Pons (tissue), 1 donor: ENCODE data around the gene KRT35.
"Not testable (repeated sequence)": the region's sequence is repeated elsewhere in the genome, so short reads cannot be mapped to it uniquely, and the experiment has no call there.

ENCODE experiments used
- DNase-seq: peaks from one replicate; pipeline ENCODE4 v3.0.0-alpha.2; 2016; ENCODE audit warnings: low spot score

Gene KRT35

DNA sequence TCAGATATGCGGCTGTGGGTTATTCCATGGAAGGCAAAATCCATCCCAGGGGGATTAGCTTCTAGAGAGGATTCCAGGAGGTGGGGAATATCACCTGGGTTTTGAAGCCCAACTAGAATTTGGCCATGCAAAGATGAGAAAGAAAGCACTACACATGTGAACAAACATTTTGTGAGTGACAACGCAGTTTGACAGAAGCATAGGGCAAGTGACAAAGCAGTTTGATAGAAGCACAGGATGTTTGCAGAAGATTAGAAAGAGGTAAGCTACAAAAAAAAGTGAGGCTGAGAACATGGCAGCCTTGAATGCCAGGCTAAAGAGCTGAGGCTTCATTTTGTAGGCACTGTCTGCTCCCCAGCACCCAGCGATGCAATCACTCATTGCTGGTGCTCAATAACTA, 27.9 kb downstream of the KRT35 start:
- DNase-seq, result no peak

GRCh38 chr17:41452281-41452680, 28.7 kb downstream of the KRT35 start:
- no peak for DNase-seq

- DNase-seq, result no peak
These were observed 29.7 kb downstream of the KRT35 start for GRCh38 chr17:41451154-41451728.

GRCh38 chr17:41449008-41449407, 31.9 kb downstream of the KRT35 start:
- no peak for DNase-seq

DNA sequence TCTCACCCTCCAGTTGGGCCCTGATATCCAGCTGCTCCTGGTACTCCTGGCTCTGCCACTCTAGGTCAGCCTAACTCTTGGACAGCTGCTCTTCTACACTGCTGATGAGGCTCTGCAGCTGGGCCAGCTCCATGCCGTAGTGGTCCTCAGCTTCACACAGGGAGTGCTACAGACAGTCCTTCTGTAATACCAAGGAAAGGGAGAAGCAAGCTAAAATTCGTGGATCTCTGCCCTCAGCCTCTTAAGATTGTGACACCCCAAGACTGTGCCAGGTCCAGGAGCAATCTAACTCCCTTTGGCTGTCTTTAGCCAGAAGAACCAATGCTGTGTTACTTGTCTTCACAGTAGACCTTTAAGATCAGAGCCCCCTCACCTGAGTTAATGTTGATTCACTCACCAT, 32.4 kb downstream of the KRT35 start:
- no peak for DNase-seq

DNA sequence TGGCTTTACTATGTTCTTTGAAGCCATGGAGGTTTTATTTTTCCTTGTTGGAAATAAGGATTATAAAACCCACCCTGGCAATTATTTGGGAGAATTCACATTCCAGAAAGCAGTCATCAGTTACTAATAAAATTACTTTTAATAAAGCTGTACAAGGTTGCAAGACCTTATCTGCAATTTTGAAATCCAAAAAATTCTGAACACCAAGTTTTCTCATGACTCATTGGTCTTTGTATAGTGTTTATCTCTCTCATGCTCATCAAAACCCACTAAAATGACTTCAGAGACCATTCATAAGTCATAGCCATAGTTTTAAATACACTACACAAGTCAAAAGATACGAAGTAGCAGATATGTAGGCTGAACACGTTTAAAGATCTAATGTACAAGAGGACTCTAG, 34.1 kb downstream of the KRT35 start:
- no peak for DNase-seq

- DNase-seq, result no peak
These were observed 36.3 kb downstream of the KRT35 start for GRCh38 chr17:41444640-41445039.

DNA sequence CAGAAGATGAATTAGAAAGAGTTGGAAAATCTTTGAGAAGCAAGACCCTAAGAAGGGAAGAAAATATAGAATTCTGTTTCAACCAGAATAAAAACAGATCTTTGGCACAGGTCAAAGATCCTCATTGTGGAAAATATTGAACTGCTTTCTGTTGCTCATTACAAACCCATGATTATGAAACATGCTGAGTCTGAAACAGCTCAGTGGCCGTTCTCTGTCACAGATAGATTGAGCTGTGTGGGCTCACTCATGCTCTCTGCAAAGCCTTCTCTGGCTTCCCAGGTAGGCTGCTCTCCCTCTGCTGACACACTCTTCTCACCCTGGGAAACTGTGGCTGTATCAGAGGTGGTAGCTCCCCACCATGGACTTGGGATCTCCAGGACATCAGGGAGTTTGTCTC, 36.8 kb downstream of the KRT35 start:
- DNase-seq, result no peak

GRCh38 chr17:41442739-41443138, 38.2 kb downstream of the KRT35 start:
- DNase-seq, result no peak

- DNase-seq, result no peak
These were observed 40.4 kb downstream of the KRT35 start, which contains the start of gene KRT38 for GRCh38 chr17:41440531-41441033. KRT38 (minus strand) TSS chr17:41440983; CDS start chr17:41440921, 62 bp downstream.

DNA sequence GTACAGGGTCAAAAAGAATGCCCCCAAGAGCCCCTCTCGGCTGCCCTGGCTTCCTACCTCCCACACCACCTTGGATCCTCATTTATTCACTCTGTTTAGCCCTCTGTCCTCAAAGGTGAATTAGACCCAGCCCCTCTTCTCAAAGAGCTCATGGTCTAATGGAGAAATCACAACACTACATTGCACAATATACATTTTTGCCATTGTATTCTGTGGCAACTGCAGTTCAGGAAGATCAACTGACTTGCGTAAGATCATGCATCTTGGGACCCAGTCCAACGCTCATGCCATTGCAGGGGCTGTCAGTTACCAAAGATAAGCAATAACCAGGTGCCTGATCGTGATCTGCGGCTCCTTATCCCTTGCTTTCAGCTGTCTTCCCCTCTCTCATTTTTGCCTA, 41.6 kb downstream of the KRT35 start:
- DNase-seq, result no peak

DNA sequence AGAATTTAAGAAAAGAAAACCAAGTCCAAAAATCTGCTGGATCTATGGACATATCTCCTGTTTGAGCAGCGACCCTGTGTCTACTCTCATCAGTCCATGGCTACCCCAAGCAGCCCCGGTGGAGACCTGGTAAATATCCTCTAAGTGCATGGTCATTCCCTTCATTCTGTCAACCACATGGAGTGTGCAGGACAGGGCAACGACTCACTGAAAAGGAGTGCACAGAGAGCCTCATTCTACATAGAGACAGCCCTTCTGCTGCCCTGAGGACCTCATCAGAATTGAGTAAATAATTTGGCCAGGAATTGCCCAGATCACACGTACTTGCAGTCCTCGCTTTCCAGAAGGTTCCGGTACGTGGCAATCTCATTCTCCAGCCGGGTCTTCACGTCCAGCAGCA, 43.2 kb downstream of the KRT35 start:
- no peak for DNase-seq

- no peak for DNase-seq
These were observed 43.7 kb downstream of the KRT35 start for GRCh38 chr17:41437254-41437653.

DNA sequence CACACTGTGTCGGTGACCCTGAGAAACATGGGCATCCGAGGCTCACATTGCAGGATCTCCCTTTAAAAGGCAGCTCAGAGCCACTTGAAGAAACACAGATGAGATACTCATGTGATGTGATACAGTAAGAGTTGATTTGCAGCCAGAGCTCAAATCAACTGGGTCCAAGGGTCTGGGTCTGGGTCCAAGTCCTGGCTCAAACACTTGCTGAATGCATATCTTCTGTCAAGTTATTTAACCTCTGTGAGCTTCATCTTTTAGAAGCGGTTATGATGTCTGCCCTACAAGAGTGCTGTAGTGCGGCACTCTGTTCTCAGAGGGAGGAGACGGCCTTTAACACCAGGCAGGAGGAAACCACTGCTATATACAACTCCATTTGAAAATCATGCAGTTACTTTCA, 46.5 kb downstream of the KRT35 start:
- no peak for DNase-seq

GRCh38 chr17:41434005-41434404, 46.9 kb downstream of the KRT35 start:
- DNase-seq, result no peak

GRCh38 chr17:41433586-41433985, 47.4 kb downstream of the KRT35 start:
- no peak for DNase-seq

- DNase-seq, result not testable (repeated sequence)
These were observed 50.6 kb downstream of the KRT35 start for GRCh38 chr17:41430376-41430775.

- no peak for DNase-seq
These were observed 51.3 kb downstream of the KRT35 start for GRCh38 chr17:41429667-41430066.

DNA sequence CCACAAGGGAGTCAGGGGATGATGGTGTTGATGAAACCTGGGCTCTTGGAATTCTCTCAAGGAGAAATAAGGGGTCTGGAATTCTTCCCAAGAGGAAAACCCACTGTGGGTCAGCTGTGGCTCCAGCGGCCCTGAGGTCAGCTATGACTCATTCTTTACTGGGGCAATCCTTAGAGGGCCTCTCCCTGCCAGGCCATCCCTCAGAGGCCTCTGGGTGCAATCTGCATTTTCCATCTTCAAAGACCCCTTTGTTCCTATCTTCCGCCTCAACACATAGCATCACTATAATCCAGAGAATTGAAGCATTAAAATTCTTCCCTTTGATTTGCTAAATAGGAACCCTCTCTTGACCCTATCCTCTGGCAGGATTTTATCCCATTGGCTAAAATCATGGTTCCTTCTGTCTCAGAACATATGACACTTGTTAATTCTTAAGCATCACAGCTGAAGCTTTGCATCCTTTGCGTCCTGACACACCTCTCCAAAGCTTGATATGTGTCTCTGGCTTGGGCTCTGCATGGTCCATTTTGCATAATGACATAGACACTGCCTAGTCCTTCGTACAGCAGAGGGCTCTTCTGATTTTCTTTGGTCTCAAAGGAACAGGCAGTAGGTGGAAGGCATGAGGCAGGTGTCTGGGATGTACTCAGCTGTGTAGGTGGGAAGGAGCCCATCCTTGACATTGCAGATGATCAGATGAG, 52.2 kb downstream of the KRT35 start:
- no peak for DNase-seq
